ENCODE results near the gene NAALADL2. TPM values are rescaled to one million over a fixed set of nuclear protein-coding genes. Genes with fewer than 3 reads are reported as not detected.

Gene NAALADL2
- total RNA-seq, 2 donors from 2014 or later = 0.35 TPM; not detected in 1

DNA sequence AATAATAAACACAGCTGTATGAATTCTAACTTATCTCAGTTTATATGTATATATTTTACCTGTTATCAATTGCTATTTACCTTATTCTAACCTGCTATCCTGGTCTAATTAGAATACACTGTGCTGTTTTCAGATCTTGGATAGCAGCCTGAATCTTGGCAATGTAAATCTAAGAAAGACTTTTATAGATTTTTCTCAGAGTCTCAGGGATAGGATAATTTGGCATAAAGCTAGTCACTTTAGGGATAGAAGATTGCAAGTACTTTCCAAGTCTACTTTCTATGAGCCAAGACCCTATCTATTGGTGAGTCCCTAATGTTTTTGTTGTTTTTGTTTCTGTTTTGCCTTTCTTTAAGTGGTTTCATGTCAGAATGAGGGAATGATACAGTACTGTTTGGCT, 695.7 kb downstream of the NAALADL2 start:
- Mint-ChIP-seq H3K36me3 (peaks cover 0 to 5% of the 10 kb centered on the region in 2 donors), H3K9me3 (peaks cover 9 to 14% of the 10 kb centered on the region in 2 donors)

GRCh38 chr3:175558261-175558660, 699.1 kb downstream of the NAALADL2 start:
- Mint-ChIP-seq H3K27ac (no peak overlapping the region), H3K9me3 (peaks cover 9 to 19% of the 10 kb centered on the region in 2 donors), H3K36me3 (peaks cover 0 to 9% of the 10 kb centered on the region in 2 donors)
- DNase-seq (ENCODE audit: low spot score in 2 of 2) = no peak
- no peak for ATAC-seq

More for the DNA sequence above, 695.7 kb downstream of the NAALADL2 start:
- no peak overlapping the region for H3K27ac Mint-ChIP-seq
- ATAC-seq = no peak
- no peak for DNase-seq (ENCODE audit: low spot score in 2 of 2)

DNA sequence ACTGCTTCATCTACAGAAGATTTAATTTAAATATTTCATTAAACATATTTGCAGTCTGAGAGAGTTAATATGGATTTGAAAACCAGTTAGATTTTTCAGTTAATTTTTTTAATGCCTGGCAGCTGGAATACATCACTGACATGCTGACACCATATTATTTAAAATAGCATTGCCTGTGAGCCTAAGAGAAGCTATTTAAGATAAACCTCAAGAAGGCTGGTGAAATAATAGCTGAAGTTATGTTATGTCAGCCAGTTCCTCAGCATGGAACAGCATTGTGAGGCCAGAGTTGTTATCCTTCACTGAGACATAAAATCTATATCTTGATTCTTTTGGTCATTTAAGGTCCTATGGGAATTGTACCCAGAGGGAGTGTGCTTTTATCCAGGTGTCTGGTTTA, 705.2 kb downstream of the NAALADL2 start:
- no peak for ATAC-seq

DNA sequence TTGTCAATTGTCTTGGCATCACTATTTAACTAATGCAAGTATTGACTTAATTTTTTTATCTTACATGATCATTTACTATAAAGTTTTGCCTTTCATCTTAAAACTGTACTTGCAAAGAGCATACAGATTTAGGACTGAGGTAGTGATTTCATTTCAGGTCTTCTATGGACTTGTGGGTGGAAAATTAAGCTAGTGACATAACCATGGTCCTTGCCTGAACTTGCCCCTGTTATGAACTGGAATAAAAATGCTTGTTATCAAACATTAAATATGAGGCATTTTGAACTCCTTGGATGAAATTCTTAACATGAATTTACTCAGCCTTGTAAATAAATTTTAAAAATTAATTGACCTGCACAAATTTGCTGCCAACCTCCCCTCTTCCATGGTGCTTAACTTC, 712.0 kb downstream of the NAALADL2 start:
- Mint-ChIP-seq H3K9me3 (peaks cover 0 to 4% of the 10 kb centered on the region in 2 donors), H3K27ac (no peak overlapping the region), H3K36me3 (no peaks in the 10 kb centered on the region)
- no peak for DNase-seq (ENCODE audit: low spot score in 2 of 2)
- no peak for ATAC-seq

More for the DNA sequence above, 705.2 kb downstream of the NAALADL2 start:
- Mint-ChIP-seq H3K27ac (no peak overlapping the region), H3K36me3 (peaks cover 0 to 5% of the 10 kb centered on the region in 2 donors), H3K9me3 (peaks cover 4 to 10% of the 10 kb centered on the region in 2 donors)
- DNase-seq (ENCODE audit: low spot score in 2 of 2) = no peak

GRCh38 chr3:175573226-175573625, 714.1 kb downstream of the NAALADL2 start:
- ATAC-seq = no peak
- Mint-ChIP-seq H3K9me3 (peaks cover 0 to 4% of the 10 kb centered on the region in 2 donors), H3K27ac (no peak overlapping the region), H3K36me3 (no peaks in the 10 kb centered on the region)
- no peak for DNase-seq (ENCODE audit: low spot score in 2 of 2)

- no peak overlapping the region for H3K27ac Mint-ChIP-seq
- DNase-seq (ENCODE audit: low spot score in 2 of 2) (no peak), ATAC-seq (no peak)
- H3K36me3 Mint-ChIP-seq = no peaks in the 10 kb centered on the region
- peaks cover 0 to 5% of the 10 kb centered on the region in 2 donors for H3K9me3 Mint-ChIP-seq
Observed at GRCh38 chr3:175580318-175580717, 721.2 kb downstream of the NAALADL2 start.

DNA sequence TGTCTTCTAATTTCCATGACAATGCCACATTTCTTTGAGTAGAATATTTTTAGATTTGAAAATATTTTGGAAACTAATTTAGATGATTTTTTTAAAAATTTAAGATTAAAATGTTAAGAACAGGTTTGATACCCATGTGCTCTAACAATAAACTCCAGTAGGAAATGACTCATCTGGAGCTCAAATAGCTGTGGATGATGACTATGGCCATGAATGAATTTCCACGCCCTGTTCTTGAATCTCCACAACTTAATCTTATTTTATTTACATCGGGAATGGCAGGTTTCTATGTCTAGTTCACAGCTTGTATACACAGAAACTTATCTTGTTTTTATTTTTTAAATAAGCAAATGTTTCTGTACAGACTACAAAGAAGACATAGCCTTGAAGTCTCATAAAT, 726.8 kb downstream of the NAALADL2 start:
- no peak for ATAC-seq
- no peak for DNase-seq (ENCODE audit: low spot score in 2 of 2)
- no peaks in the 10 kb centered on the region for H3K36me3 Mint-ChIP-seq
- H3K9me3 Mint-ChIP-seq = peaks cover 0 to 5% of the 10 kb centered on the region in 2 donors
- H3K27ac Mint-ChIP-seq = no peak overlapping the region

DNA sequence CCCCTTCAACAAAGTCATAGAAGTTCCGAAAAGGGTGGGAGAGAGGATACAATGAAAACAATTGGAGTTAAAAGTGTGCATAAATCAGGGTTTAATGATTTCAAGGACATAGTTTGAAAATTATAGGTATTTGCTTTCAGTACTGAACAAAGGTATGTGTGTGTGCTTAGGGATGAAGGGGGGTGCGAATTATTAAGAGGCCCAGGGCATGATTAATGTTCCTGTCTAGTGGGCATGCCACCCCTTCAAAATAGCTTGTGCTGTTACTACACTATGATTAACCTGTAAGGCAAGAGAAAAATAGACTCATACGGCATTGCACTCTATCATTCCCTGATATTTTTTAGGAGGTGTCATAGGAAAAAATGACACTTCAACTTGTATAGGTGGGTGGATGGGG, 731.6 kb downstream of the NAALADL2 start:
- no peak for DNase-seq (ENCODE audit: low spot score in 2 of 2)
- H3K36me3 Mint-ChIP-seq = no peaks in the 10 kb centered on the region
- no peak for ATAC-seq
- H3K27ac Mint-ChIP-seq = peak overlapping the region in 1 of 2 donors; percentile 29
- peaks cover 3 to 5% of the 10 kb centered on the region in 2 donors for H3K9me3 Mint-ChIP-seq

DNA sequence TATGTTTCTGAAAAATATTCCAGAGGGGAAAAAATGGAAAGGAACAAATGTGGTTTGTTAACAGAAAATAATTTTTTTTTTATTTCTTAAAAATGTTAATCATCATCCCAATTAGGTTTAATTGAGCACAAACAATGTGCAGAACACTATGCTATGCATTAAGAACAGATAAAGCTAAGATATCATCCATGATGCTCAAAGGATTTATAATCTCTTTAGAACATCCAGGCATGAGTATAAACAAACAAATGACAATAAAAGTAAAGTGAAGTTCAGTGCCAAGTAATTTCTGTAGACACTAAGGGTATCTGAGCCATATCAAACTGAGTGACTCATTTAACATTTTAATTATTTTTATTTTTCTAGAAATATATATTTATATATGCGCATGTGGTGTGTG, 732.2 kb downstream of the NAALADL2 start:
- peak overlapping the region in 1 of 2 donors; percentile 29 for H3K27ac Mint-ChIP-seq
- DNase-seq (ENCODE audit: low spot score in 2 of 2) = no peak
- peaks cover 3 to 5% of the 10 kb centered on the region in 2 donors for H3K9me3 Mint-ChIP-seq
- no peaks in the 10 kb centered on the region for H3K36me3 Mint-ChIP-seq
- ATAC-seq = no peak

- H3K9me3 Mint-ChIP-seq = peaks cover 3 to 5% of the 10 kb centered on the region in 2 donors
- DNase-seq (ENCODE audit: low spot score in 2 of 2) (no peak), ATAC-seq (no peak)
- no peaks in the 10 kb centered on the region for H3K36me3 Mint-ChIP-seq
- H3K27ac Mint-ChIP-seq = no peak overlapping the region
Observed at GRCh38 chr3:175593331-175593730, 734.2 kb downstream of the NAALADL2 start.

DNA sequence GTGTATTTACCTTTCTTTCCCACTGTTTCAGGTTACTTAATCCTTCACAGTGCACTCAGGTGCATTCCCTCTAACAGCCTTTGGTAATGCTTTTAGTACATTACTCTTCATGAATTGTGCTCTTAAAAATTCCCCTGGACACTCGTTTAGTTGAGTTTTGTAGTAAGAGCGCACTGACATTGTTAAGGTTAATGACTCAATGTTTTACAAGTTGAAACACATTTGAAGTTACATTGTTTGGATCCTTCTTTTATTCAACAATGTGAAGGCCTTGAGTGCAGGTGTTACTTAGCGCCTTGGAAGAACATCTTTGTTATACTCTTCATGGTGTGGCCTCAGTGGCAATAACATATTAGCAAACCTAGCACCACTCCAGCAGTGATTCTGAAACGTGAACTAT, 739.6 kb downstream of the NAALADL2 start:
- Mint-ChIP-seq H3K36me3 (no peaks in the 10 kb centered on the region), H3K9me3 (peaks cover 3 to 5% of the 10 kb centered on the region in 2 donors), H3K27ac (no peak overlapping the region)
- DNase-seq (ENCODE audit: low spot score in 2 of 2) (no peak), ATAC-seq (no peak)

DNA sequence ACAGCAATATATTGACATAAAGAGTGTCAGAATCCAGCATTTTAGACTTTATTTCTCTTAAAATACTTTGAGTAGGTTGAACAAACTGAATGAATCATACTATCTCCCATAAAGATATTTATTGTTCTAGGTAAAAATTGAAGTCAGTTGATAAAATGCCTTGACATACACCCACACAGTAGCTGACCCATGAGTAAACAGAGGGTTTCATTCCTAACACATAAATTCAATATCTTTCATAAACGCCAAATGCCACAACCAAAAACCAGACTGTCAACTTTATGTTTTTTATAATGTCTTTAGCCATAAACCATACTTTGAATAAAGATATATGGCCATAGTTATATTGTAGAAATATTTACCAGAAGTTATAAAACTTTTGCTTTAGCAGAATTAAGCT, 742.4 kb downstream of the NAALADL2 start:
- H3K9me3 Mint-ChIP-seq = peaks cover 0 to 5% of the 10 kb centered on the region in 2 donors

DNA sequence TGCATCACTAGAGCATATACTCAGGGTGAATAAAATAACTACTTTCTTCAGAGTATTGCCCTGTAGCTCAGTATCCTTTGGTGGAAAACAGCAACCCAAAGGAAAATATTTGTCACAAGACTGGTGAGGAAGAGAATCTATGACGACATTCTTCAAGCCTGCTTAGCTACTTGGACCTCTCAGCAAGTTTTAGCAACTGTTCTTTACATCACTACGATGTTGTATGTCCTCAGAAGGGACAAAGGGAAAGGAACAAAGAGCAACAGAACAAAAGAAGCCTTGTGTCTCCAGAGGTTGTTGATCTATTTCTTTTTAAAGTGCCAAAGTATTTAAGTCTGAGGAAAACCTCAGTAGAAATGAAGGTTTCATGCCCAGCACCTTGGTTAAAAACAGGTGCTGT, 746.7 kb downstream of the NAALADL2 start:
- DNase-seq (ENCODE audit: low spot score in 2 of 2) (no peak), ATAC-seq (no peak)
- H3K36me3 Mint-ChIP-seq = no peaks in the 10 kb centered on the region
- peaks cover 6 to 12% of the 10 kb centered on the region in 2 donors for H3K9me3 Mint-ChIP-seq
- no peak overlapping the region for H3K27ac Mint-ChIP-seq

More for the DNA sequence above, 742.4 kb downstream of the NAALADL2 start:
- ATAC-seq (no peak), DNase-seq (ENCODE audit: low spot score in 2 of 2) (no peak)
- H3K27ac Mint-ChIP-seq = no peak overlapping the region
- H3K36me3 Mint-ChIP-seq = no peaks in the 10 kb centered on the region

- Mint-ChIP-seq H3K36me3 (no peaks in the 10 kb centered on the region), H3K27ac (no peak overlapping the region), H3K9me3 (peaks cover 6 to 12% of the 10 kb centered on the region in 2 donors)
- DNase-seq (ENCODE audit: low spot score in 2 of 2) = no peak
- no peak for ATAC-seq
Observed at GRCh38 chr3:175606650-175607318, 747.6 kb downstream of the NAALADL2 start.

DNA sequence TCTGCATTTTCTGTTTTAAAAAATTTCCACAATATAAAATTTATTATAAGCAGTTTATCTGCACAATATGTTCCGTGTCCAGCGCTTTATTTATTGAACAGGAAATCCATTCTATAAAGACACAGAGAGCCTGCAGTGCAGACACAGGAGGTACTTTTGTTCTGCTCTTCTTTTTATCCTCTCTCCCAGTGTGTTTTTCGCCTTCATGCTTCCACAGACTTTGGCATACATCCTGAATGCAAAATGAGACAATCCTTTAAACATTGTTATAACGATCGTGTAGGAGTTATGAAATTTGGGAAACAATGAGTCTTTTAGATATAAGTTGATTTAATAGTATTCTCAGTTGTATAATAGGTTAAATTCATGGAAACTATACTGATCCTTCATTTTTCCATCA, 749.2 kb downstream of the NAALADL2 start:
- peaks cover 10 to 12% of the 10 kb centered on the region in 2 donors for H3K9me3 Mint-ChIP-seq
- H3K27ac Mint-ChIP-seq = no peak overlapping the region
- ATAC-seq (no peak), DNase-seq (ENCODE audit: low spot score in 2 of 2) (no peak)
- H3K36me3 Mint-ChIP-seq = no peaks in the 10 kb centered on the region

GRCh38 chr3:175608911-175609310, 749.8 kb downstream of the NAALADL2 start:
- Mint-ChIP-seq H3K9me3 (peaks cover 10 to 12% of the 10 kb centered on the region in 2 donors), H3K27ac (no peak overlapping the region), H3K36me3 (no peaks in the 10 kb centered on the region)
- DNase-seq (ENCODE audit: low spot score in 2 of 2) = no peak
- no peak for ATAC-seq

GRCh38 chr3:175612487-175613196, 753.5 kb downstream of the NAALADL2 start:
- H3K9me3 Mint-ChIP-seq = peaks cover 7% of the 10 kb centered on the region in 2 donors
- DNase-seq (ENCODE audit: low spot score in 2 of 2) (no peak), ATAC-seq (no peak)
- no peak overlapping the region for H3K27ac Mint-ChIP-seq
- no peaks in the 10 kb centered on the region for H3K36me3 Mint-ChIP-seq
